Measurements from ENCODE around the gene NRP1. TPM values are rescaled to one million over a fixed set of nuclear protein-coding genes. Genes with fewer than 3 reads are reported as not detected.

Gene NRP1
- total and polyA plus RNA-seq, 2 of the 8 experiments (the other 6 are each of a cell fraction or from before 2014, with no cell fraction given), result 1.2 to 2.1 TPM

- no peak for TF ChIP-seq CHD7 (IDR thresholded peaks at IDR 0.05; ENCODE audit: insufficient replicate concordance, low read length)
- TF ChIP-seq KDM5A (IDR thresholded peaks at IDR 0.05; ENCODE audit: low read length), result no peak
- no peak for TF ChIP-seq RNF2 (IDR thresholded peaks at IDR 0.05; ENCODE audit: borderline replicate concordance, low read depth, low read length, missing control alignments, poor library complexity, severe bottlenecking)
- no peak for TF ChIP-seq JUND (IDR thresholded peaks at IDR 0.05; ENCODE audit: low read length)
- no peak for TF ChIP-seq TEAD4 (IDR thresholded peaks at IDR 0.05; ENCODE audit: low read depth, low read length)
- TF ChIP-seq ATF2 (IDR thresholded peaks at IDR 0.05; ENCODE audit: low read length), result no peak
- TF ChIP-seq RAD21 (IDR thresholded peaks at IDR 0.05 in 1 of 2, conservative IDR thresholded peaks at IDR 0.05 in 1 of 2; ENCODE audit: low read depth in 2 of 2, low read length in 2 of 2), result no peak
- no peak for TF ChIP-seq SP4 (IDR thresholded peaks at IDR 0.05; ENCODE audit: low read length)
- no peak for TF ChIP-seq RBBP5 (IDR thresholded peaks at IDR 0.05; ENCODE audit: borderline replicate concordance, low read depth, low read length)
- TF ChIP-seq CBX5 (IDR thresholded peaks at IDR 0.05; ENCODE audit: low read depth, low read length), result no peak
Measured at GRCh38 chr10:33256458-33256857, 78.0 kb downstream of the NRP1 start (continued).
